Upper lobe of left lung (tissue), 4 donors: ENCODE measurements around the gene CACNA1S.

Experiments used
- CTCF ChIP-seq, 6 experiments: fragments of 450-650 bp in 4 of 6; fragments of 200-600 bp in 2 of 6; sonication (generic) in 2 of 6; IDR thresholded peaks; one replicate each; pipeline ENCODE4 v1.5.1; 2016 to 2019; ENCODE audit warnings: antibody characterized with exemption in 6 of 6
- POLR2A ChIP-seq, 4 donors: fragments of 450-650 bp; IDR thresholded peaks; one replicate each; pipeline ENCODE4 v1.5.1; 2016 to 2017; ENCODE audit warnings: antibody characterized with exemption in 4 of 4, mild to moderate bottlenecking in 2 of 4

GRCh38 chr1:201142849-201143725, 30.9 kb upstream of the CACNA1S start:
- TF ChIP-seq POLR2A (IDR thresholded peaks at IDR 0.05) (no peak), CTCF (IDR thresholded peaks at IDR 0.05) (no peak)
